NT2/D1 (cell line): ENCODE measurements around the gene EVX1.
A peak's percentile ranks its signal among the peaks of the same experiment; 100 is the strongest.

Experiments used
- DNase-seq: peaks from one replicate; pipeline ENCODE4 v3.0.0-alpha.2; 2011; ENCODE audit warnings: low read depth, low spot score
- H3K27me3 ChIP-seq: 2 replicates; pipeline ENCODE4 v1.6.0; 2011; ENCODE audit warnings: mild to moderate bottlenecking; ENCODE audit not compliant: insufficient read length, insufficient read depth
- H3K36me3 ChIP-seq: 2 replicates; pipeline ENCODE4 v1.6.1; 2011; ENCODE audit warnings: mild to moderate bottlenecking, low read length, mixed read lengths; ENCODE audit not compliant: insufficient read depth, insufficient read length
- H3K4me1 ChIP-seq: 2 replicates; pipeline ENCODE4 v1.5.1; 2011; ENCODE audit not compliant: insufficient read depth, insufficient read length
- H3K4me3 ChIP-seq: 2 replicates; pipeline ENCODE4 v1.5.1; 2011; ENCODE audit warnings: low read depth; ENCODE audit not compliant: insufficient read length
- H3K9ac ChIP-seq: 2 replicates; pipeline ENCODE4 v1.6.0; 2011; ENCODE audit warnings: low read depth; ENCODE audit not compliant: insufficient read length
- H3K9me3 ChIP-seq: 2 replicates; pipeline ENCODE4 v1.5.1; 2011; ENCODE audit warnings: mild to moderate bottlenecking, low read length; ENCODE audit not compliant: insufficient read depth
- SUZ12 ChIP-seq: IDR thresholded peaks from 2 replicates; pipeline ENCODE4 v1.6.1; 2011; ENCODE audit not compliant: insufficient read length, insufficient read depth; ENCODE audit errors: extremely low read depth
- YY1 ChIP-seq: IDR thresholded peaks from 2 replicates; pipeline ENCODE4 v1.6.1; 2011; ENCODE audit not compliant: insufficient read length, insufficient read depth
- ZNF274 ChIP-seq: IDR thresholded peaks from 2 replicates; pipeline ENCODE4 v1.6.1; 2011; ENCODE audit warnings: mild to moderate bottlenecking, low read depth, low read length

EVX1 gene

DNA sequence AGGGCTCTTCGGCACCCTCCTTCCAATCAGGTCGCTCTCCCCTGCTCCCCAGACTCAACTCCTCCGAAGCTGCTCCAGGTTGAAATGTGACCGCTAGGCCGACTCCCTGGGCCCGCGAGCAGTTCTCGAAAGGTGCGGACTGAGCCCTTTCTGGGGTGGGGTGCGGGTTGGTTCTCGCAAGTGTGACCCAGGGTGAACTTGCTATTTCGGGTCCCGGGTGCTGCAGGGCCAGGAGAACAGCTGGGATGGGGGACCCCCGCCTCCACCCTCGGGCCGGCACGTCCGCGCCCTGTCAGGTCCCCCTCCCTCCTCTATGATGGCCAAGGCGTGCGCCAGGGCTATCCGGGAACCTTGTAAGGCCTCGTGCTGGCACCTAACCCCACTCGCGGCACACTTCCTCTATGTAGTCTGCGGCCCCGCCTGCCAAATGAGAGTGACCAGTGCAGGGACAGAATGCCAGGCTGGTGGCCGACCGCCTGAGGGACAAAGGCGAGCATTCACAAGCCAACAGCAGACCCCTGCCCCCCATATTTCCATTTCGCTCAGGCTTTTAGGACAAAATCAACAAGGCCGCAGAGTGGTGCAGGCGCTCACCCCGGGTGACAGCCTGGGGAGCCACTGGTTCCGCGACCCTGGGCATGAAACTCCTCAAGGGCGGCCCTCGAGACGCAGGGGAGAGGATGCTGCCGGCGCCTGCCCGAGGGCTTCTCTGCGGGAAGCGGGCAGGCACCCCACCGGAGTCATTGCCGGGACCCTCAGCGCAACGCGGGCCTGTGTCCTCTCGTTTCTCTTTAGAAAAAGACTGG is 29.0 kb upstream of the EVX1 start:
- TF ChIP-seq ZNF274, result no peak
- TF ChIP-seq YY1, result no peak
- no peak for TF ChIP-seq SUZ12
- peaks cover 65% of the 10 kb centered on the region for H3K27me3 ChIP-seq
- H3K36me3 ChIP-seq, result no peaks in the 10 kb centered on the region
- no peak for DNase-seq
- H3K4me1 ChIP-seq, result peaks cover 8% of the 10 kb centered on the region
- H3K9ac ChIP-seq, result peak overlapping the region; percentile 43
- no peaks in the 10 kb centered on the region for H3K9me3 ChIP-seq
- H3K4me3 ChIP-seq, result no peak overlapping the region

DNA sequence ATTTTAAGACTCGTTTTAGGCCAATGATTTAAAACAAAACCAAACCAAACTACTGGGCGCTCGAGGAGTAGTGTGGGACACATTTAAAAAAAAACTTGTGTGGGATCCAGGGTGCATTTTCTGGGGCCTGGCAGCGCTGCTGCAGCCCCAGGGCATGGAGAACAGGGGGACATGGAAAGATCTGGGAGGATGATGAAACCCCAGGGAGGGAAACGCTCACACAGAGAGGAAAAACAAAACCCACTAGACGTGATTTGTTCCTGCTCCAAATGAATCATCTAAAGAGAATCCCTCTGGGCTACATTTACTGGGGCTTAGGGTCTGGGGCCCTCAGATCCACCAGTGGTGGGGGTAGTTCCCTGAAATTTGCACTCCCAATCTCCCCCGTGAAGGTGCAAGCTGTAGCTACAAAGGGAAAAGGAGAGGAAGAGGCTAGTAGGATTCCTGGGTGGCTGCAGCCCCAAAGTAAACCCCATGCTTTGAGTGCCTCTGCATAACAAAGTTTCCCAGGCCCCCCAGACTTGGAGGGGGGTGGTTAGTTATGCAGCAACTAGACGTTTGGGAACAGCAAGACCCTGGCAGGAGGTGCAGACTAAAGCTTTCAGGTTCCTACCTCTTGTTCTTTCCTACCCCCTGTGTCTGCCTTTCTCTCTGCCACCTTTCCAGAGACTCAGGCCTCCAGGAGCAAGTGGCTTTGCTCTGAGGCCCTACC is 28.2 kb upstream of the EVX1 start:
- Histone ChIP-seq H3K4me3 (no peak overlapping the region), H3K9ac (no peak overlapping the region), H3K9me3 (no peaks in the 10 kb centered on the region), H3K36me3 (no peaks in the 10 kb centered on the region), H3K4me1 (peaks cover 8% of the 10 kb centered on the region), H3K27me3 (peaks cover 58% of the 10 kb centered on the region)
- no peak for TF ChIP-seq ZNF274
- DNase-seq, result no peak

DNA sequence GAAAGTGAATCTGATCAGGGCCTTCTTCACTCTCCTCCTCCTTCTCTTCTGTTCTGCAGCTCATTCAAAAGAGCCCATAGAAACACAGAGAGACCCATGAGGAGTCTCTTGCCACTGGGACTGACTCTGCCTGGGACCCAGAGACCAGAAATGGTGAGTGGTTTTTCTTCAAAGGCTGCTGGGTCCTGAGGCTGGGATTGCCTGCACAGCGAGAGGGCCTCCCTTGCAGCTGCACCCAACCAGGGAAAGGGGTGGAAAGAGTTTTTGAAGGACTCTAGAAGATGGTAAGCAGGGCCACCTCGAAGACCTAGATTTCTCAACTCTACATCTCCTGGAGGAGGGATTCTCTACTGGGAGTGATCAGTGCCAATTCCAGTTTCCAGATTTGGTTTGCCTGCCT is 27.2 kb upstream of the EVX1 start:
- Histone ChIP-seq H3K4me3 (no peak overlapping the region), H3K27me3 (peaks cover 51% of the 10 kb centered on the region), H3K9me3 (no peaks in the 10 kb centered on the region), H3K9ac (no peak overlapping the region), H3K36me3 (no peaks in the 10 kb centered on the region), H3K4me1 (peaks cover 12% of the 10 kb centered on the region)
- DNase-seq, result no peak
- TF ChIP-seq ZNF274, result no peak
- no peak for TF ChIP-seq YY1
- TF ChIP-seq SUZ12, result no peak

DNA sequence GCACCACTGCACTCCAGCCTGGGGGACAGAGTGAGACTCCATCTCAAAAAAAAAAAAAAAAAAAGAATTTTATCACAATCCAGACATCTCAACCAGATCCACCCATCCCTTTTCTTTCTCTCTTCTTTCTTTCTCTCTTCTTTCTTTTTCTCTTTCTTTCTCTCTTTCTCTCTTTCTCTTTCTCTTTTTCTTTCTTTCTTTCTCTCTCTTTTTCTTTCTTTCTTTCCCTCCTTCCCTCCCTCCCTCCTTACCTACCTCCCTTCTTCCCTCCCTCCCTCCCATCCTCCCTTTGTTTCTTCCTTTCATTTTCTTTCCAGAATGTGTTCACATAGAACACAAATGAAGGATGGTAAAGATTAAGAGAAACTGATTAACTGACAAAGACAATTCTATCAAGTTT is 24.7 kb upstream of the EVX1 start:
- H3K9me3 ChIP-seq, result no peaks in the 10 kb centered on the region
- H3K4me1 ChIP-seq, result peaks cover 12% of the 10 kb centered on the region
- DNase-seq, result no peak
- no peak overlapping the region for H3K9ac ChIP-seq
- no peaks in the 10 kb centered on the region for H3K36me3 ChIP-seq
- TF ChIP-seq SUZ12 (no peak), ZNF274 (no peak), YY1 (no peak)
- H3K27me3 ChIP-seq, result peaks cover 36% of the 10 kb centered on the region
- no peak overlapping the region for H3K4me3 ChIP-seq

DNA sequence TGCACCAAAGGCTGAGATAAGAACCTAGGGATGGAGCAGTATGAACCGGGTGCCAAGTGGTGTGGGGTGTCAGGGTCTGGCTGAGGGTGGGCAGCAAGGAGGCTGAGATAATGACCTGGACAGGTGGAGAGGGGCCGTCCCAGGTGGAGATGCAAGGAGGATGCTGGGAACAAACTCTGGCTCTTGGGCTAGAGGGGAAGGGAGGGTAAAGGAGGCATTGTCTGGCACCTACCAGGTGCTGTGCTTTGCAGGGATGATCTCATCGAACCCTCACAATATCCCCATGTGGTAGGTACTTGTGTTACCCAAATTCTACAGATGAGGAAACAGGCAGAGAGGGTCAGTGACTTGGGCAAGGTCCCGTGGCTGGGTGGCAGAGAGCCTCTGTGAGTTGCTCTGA is 22.8 kb upstream of the EVX1 start:
- peaks cover 49% of the 10 kb centered on the region for H3K27me3 ChIP-seq
- no peak overlapping the region for H3K4me3 ChIP-seq
- no peak for DNase-seq
- TF ChIP-seq YY1, result no peak
- TF ChIP-seq SUZ12, result no peak
- TF ChIP-seq ZNF274, result no peak
- no peak overlapping the region for H3K9ac ChIP-seq
- no peaks in the 10 kb centered on the region for H3K36me3 ChIP-seq
- peaks cover 6% of the 10 kb centered on the region for H3K4me1 ChIP-seq
- H3K9me3 ChIP-seq, result no peaks in the 10 kb centered on the region

DNA sequence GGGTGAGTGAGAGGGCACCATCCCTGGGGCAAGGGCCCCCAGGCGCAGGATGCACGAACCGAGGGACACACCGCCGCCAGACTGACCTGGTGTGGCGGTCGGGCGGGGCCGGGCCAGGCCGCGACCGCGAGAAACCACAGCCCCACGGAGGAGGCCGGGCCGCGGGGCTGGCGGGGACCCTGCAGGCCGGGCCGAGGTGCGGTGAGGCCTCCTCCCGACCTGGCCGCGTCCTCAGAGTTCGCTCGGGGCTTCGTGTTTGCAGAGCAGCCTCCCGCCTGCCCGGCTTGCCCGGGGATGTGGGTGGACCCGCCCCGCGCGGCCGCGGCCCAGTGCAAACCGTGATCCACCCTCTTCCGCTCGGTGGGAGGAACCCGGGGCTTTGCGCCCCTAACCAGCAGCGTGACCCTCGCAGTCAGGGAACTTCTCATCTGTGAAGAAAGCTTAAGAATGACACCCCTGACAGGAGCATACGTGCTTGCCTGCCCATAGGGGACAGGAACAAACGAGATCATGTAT is 22.1 kb upstream of the EVX1 start:
- H3K9ac ChIP-seq, result no peak overlapping the region
- DNase-seq, result no peak
- TF ChIP-seq SUZ12 (no peak), ZNF274 (no peak), YY1 (no peak)
- no peaks in the 10 kb centered on the region for H3K9me3 ChIP-seq
- peaks cover 6% of the 10 kb centered on the region for H3K4me1 ChIP-seq
- peaks cover 54% of the 10 kb centered on the region for H3K27me3 ChIP-seq
- no peak overlapping the region for H3K4me3 ChIP-seq
- H3K36me3 ChIP-seq, result no peaks in the 10 kb centered on the region

DNA sequence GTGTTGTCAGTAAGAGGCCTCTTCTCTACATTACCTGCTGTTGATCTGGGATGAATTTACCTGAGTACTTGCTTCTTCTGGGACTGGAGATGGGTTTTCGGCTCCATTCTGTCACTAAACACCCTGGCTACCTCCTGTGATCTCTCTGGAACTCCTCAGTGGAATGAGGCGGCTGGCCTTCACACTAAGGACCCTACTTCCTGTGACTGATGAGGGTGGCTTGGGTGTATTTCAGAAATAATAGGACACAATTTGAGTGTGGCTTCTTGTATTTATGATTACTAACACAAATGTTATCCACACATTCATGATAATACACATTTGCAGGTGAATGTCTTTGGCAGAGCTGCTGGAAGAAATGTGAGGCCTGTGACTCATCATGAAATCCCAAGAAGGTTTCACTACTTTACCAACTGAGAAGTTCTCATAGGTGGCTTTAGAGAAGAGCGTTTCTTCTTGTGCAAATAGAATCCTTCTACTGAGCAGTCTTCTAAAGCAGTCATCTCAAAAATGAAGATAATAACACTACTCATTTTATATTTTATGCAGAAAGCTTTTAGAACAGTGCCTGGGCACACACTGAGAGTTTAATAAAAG is 21.3 kb upstream of the EVX1 start:
- Histone ChIP-seq H3K9ac (no peak overlapping the region), H3K4me3 (no peak overlapping the region), H3K27me3 (peaks cover 54% of the 10 kb centered on the region), H3K9me3 (no peaks in the 10 kb centered on the region), H3K4me1 (peaks cover 4% of the 10 kb centered on the region), H3K36me3 (no peaks in the 10 kb centered on the region)
- no peak for DNase-seq
- TF ChIP-seq ZNF274, result no peak
- TF ChIP-seq SUZ12, result no peak
- no peak for TF ChIP-seq YY1
